ENCODE data around the gene TLR7.

Gene TLR7

DNA sequence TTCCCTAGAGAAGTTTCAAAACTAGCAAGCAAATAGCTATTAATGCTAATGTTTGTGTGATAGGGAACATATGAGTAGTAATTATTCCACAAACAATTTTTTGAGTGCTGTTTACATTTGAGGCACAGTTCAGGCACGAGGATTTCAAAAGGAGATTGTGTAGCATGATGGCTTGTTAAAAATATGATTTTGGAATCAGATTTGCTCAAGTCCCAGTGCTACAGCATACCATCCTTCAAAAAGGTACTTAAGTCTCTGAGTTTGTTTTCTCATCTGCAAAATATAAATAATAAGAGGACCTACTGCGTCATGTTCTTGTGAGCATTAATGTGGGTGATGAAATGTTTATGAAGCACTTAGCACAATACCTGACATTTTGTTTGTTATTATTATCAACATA lies 50.9 kb downstream of the TLR7 start:
- CTCF ChIA-PET = no interaction called here
- TF ChIP-seq, protein P1, sequence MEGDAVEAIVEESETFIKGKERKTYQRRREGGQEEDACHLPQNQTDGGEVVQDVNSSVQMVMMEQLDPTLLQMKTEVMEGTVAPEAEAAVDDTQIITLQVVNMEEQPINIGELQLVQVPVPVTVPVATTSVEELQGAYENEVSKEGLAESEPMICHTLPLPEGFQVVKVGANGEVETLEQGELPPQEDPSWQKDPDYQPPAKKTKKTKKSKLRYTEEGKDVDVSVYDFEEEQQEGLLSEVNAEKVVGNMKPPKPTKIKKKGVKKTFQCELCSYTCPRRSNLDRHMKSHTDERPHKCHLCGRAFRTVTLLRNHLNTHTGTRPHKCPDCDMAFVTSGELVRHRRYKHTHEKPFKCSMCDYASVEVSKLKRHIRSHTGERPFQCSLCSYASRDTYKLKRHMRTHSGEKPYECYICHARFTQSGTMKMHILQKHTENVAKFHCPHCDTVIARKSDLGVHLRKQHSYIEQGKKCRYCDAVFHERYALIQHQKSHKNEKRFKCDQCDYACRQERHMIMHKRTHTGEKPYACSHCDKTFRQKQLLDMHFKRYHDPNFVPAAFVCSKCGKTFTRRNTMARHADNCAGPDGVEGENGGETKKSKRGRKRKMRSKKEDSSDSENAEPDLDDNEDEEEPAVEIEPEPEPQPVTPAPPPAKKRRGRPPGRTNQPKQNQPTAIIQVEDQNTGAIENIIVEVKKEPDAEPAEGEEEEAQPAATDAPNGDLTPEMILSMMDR (conservative IDR thresholded peaks at IDR 0.05; ENCODE audit: low read depth) = no peak
- no peak overlapping the region for H3K27ac ChIP-seq
- POLR2A ChIA-PET (ENCODE audit: low non-redundant PET) = no interaction called here
- DNase-seq (ENCODE audit: low spot score) = no peak

GRCh38 chrX:12919051-12919450 lies 52.2 kb downstream of the TLR7 start:
- H3K27ac ChIP-seq = no peak overlapping the region
- TF ChIP-seq, protein P1 (conservative IDR thresholded peaks at IDR 0.05; ENCODE audit: low read depth) = no peak
- POLR2A ChIA-PET (ENCODE audit: low non-redundant PET) = no interaction called here
- DNase-seq (ENCODE audit: low spot score) = peak; percentile 1
- CTCF ChIA-PET = no interaction called here

DNA sequence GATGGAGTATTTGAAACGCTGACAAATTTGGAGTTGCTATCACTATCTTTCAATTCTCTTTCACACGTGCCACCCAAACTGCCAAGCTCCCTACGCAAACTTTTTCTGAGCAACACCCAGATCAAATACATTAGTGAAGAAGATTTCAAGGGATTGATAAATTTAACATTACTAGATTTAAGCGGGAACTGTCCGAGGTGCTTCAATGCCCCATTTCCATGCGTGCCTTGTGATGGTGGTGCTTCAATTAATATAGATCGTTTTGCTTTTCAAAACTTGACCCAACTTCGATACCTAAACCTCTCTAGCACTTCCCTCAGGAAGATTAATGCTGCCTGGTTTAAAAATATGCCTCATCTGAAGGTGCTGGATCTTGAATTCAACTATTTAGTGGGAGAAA lies 52.7 kb downstream of the TLR7 start:
- POLR2A ChIA-PET (ENCODE audit: low non-redundant PET) = no interaction called here
- TF ChIP-seq, protein P1 (conservative IDR thresholded peaks at IDR 0.05; ENCODE audit: low read depth) = no peak

DNA sequence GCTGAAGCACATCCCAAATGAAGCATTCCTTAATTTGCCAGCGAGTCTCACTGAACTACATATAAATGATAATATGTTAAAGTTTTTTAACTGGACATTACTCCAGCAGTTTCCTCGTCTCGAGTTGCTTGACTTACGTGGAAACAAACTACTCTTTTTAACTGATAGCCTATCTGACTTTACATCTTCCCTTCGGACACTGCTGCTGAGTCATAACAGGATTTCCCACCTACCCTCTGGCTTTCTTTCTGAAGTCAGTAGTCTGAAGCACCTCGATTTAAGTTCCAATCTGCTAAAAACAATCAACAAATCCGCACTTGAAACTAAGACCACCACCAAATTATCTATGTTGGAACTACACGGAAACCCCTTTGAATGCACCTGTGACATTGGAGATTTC lies 54.1 kb downstream of the TLR7 start:
- ChIA-PET POLR2A (ENCODE audit: low non-redundant PET) (no interaction called here), CTCF (no interaction called here)
- no peak for DNase-seq (ENCODE audit: low spot score)
- TF ChIP-seq, protein P1 (conservative IDR thresholded peaks at IDR 0.05; ENCODE audit: low read depth) = no peak
- H3K27ac ChIP-seq = no peak overlapping the region

More for the DNA sequence above, 52.7 kb downstream of the TLR7 start:
- CTCF ChIA-PET = no interaction called here
- DNase-seq (ENCODE audit: low spot score) = no peak
- H3K27ac ChIP-seq = no peak overlapping the region

- ChIA-PET POLR2A (ENCODE audit: low non-redundant PET) (no interaction called here), CTCF (no interaction called here)
Measured at GRCh38 chrX:12921886-12922598, 55.2 kb downstream of the TLR7 start.

DNA sequence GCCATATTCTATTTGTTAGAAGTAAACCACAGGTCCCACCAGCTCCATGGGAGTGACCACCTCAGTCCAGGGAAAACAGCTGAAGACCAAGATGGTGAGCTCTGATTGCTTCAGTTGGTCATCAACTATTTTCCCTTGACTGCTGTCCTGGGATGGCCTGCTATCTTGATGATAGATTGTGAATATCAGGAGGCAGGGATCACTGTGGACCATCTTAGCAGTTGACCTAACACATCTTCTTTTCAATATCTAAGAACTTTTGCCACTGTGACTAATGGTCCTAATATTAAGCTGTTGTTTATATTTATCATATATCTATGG lies 55.7 kb downstream of the TLR7 start:
- POLR2A ChIA-PET (ENCODE audit: low non-redundant PET) = no interaction called here
- TF ChIP-seq, protein P1 (conservative IDR thresholded peaks at IDR 0.05; ENCODE audit: low read depth) = no peak
- DNase-seq (ENCODE audit: low spot score) = no peak
- CTCF ChIA-PET = no interaction called here
- no peak overlapping the region for H3K27ac ChIP-seq

More at GRCh38 chrX:12921886-12922598, 55.2 kb downstream of the TLR7 start:
- no peak for DNase-seq (ENCODE audit: low spot score)
- H3K27ac ChIP-seq = no peak overlapping the region
- TF ChIP-seq, protein P1 (conservative IDR thresholded peaks at IDR 0.05; ENCODE audit: low read depth) = no peak

Data from RWPE1 (cell line).